Loucy (cell line): ENCODE measurements around the gene SUPV3L1.
A peak's percentile ranks its signal among the peaks of the same experiment; 100 is the strongest.

Experiments used
- H2AFZ ChIP-seq: fragments of 200-600 bp; sonication (generic); 2 replicates; pipeline ENCODE4 v1.6.0; 2016; ENCODE audit warnings: antibody characterized with exemption, mild to moderate bottlenecking, low read length, moderate library complexity
- H3F3A ChIP-seq: fragments of 200-600 bp; 2 replicates; pipeline ENCODE4 v1.6.0; 2016; ENCODE audit warnings: antibody characterized with exemption, low read depth, mild to moderate bottlenecking
- H3K27me3 ChIP-seq: fragments of 200-600 bp; sonication (generic); 2 replicates; pipeline ENCODE4 v1.6.1; 2014; ENCODE audit warnings: low read length, mild to moderate bottlenecking; ENCODE audit not compliant: insufficient read depth, poor library complexity, severe bottlenecking
- H3K36me3 ChIP-seq: fragments of 200-600 bp; sonication (generic); 2 replicates; pipeline ENCODE4 v1.6.1; 2016; ENCODE audit warnings: low read length; ENCODE audit not compliant: insufficient read depth
- H3K4me1 ChIP-seq: fragments of 200-600 bp; sonication (generic); 2 replicates; pipeline ENCODE4 v1.5.1; 2014; ENCODE audit warnings: low read length, mild to moderate bottlenecking; ENCODE audit not compliant: insufficient read depth, poor library complexity, severe bottlenecking
- H3K4me2 ChIP-seq: fragments of 200-600 bp; sonication (generic); 2 replicates; pipeline ENCODE4 v1.6.0; 2014; ENCODE audit warnings: antibody characterized with exemption, low read length, low read depth, mild to moderate bottlenecking; ENCODE audit not compliant: poor library complexity, severe bottlenecking
- H3K4me3 ChIP-seq: fragments of 200-600 bp; sonication (generic); 2 replicates; pipeline ENCODE4 v1.5.1; 2014; ENCODE audit warnings: low read length, mild to moderate bottlenecking, mixed read lengths; ENCODE audit not compliant: poor library complexity, severe bottlenecking
- H3K79me2 ChIP-seq: fragments of 200-600 bp; sonication (generic); 2 replicates; pipeline ENCODE4 v1.6.1; 2014; ENCODE audit warnings: low read length; ENCODE audit not compliant: insufficient read depth
- H3K9ac ChIP-seq: fragments of 200-600 bp; sonication (generic); 2 replicates; pipeline ENCODE4 v1.6.0; 2014; ENCODE audit warnings: mild to moderate bottlenecking, low read depth, low read length, moderate library complexity; ENCODE audit not compliant: poor library complexity, severe bottlenecking
- H3K9me2 ChIP-seq: fragments of 200-600 bp; sonication (generic); replicated peaks from 2 replicates; pipeline ENCODE4 v1.6.1; 2016; ENCODE audit warnings: low read depth, low read length, mixed read lengths
- H3K9me3 ChIP-seq: fragments of 200-600 bp; sonication (generic); 2 replicates; pipeline ENCODE4 v1.6.1; 2014; ENCODE audit warnings: mild to moderate bottlenecking, antibody characterized with exemption, low read length, low read depth; ENCODE audit not compliant: insufficient read depth
- H4K20me1 ChIP-seq: fragments of 200-600 bp; sonication (generic); 2 replicates; pipeline ENCODE4 v1.6.0; 2014; ENCODE audit warnings: antibody characterized with exemption, low read length, mild to moderate bottlenecking; ENCODE audit not compliant: insufficient read depth, poor library complexity, severe bottlenecking
- EZH2phosphoT487 ChIP-seq: fragments of 200-600 bp; IDR thresholded peaks from 2 replicates; pipeline ENCODE4 v1.6.1; 2018; ENCODE audit warnings: antibody characterized with exemption, mild to moderate bottlenecking, moderate library complexity, borderline replicate concordance
- TF ChIP-seq, protein P1 (sequence below): fragments of 200-600 bp; sonication (generic); conservative IDR thresholded peaks from 2 replicates; pipeline ENCODE4 v1.5.1; 2014; ENCODE audit warnings: mild to moderate bottlenecking, antibody characterized with exemption, low read length

Gene SUPV3L1

DNA sequence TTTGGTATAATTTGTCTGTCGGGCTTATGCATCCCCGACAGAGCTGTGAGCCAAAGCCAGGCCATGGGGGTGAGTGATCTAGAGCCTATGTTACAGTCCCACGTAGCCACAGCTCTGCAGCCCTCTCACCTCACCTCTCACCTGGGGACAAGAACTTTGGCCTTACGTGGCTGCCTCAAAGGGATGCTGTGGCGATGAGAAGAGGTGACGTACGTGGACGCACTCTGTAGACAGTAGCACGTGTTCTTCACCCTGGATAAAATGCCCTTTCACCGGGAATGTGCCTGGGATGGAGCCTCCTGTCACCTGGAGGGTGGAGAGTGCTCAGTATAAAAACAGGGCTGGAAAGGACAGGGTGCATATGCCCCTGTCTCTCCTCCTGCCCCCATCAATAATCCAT, 45.6 kb downstream of the SUPV3L1 start:
- H3K27me3 ChIP-seq = no peaks in the 10 kb centered on the region
- no peaks in the 10 kb centered on the region for H4K20me1 ChIP-seq
- no peak for TF ChIP-seq EZH2phosphoT487
- TF ChIP-seq, protein P1, sequence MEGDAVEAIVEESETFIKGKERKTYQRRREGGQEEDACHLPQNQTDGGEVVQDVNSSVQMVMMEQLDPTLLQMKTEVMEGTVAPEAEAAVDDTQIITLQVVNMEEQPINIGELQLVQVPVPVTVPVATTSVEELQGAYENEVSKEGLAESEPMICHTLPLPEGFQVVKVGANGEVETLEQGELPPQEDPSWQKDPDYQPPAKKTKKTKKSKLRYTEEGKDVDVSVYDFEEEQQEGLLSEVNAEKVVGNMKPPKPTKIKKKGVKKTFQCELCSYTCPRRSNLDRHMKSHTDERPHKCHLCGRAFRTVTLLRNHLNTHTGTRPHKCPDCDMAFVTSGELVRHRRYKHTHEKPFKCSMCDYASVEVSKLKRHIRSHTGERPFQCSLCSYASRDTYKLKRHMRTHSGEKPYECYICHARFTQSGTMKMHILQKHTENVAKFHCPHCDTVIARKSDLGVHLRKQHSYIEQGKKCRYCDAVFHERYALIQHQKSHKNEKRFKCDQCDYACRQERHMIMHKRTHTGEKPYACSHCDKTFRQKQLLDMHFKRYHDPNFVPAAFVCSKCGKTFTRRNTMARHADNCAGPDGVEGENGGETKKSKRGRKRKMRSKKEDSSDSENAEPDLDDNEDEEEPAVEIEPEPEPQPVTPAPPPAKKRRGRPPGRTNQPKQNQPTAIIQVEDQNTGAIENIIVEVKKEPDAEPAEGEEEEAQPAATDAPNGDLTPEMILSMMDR = no peak
- H3F3A ChIP-seq = peaks cover 5% of the 10 kb centered on the region; the same call in 1 of the 2 replicates
- H3K4me1 ChIP-seq = peaks cover 80% of the 10 kb centered on the region
- H2AFZ ChIP-seq = peak overlapping the region; percentile 66
- no peaks in the 10 kb centered on the region for H3K9me2 ChIP-seq
- no peaks in the 10 kb centered on the region for H3K79me2 ChIP-seq
- peak overlapping the region; percentile 63 for H3K9ac ChIP-seq
- H3K36me3 ChIP-seq = no peaks in the 10 kb centered on the region
- H3K4me2 ChIP-seq = peak overlapping the region; percentile 79
- no peaks in the 10 kb centered on the region for H3K9me3 ChIP-seq
- peak overlapping the region; percentile 56 for H3K4me3 ChIP-seq

DNA sequence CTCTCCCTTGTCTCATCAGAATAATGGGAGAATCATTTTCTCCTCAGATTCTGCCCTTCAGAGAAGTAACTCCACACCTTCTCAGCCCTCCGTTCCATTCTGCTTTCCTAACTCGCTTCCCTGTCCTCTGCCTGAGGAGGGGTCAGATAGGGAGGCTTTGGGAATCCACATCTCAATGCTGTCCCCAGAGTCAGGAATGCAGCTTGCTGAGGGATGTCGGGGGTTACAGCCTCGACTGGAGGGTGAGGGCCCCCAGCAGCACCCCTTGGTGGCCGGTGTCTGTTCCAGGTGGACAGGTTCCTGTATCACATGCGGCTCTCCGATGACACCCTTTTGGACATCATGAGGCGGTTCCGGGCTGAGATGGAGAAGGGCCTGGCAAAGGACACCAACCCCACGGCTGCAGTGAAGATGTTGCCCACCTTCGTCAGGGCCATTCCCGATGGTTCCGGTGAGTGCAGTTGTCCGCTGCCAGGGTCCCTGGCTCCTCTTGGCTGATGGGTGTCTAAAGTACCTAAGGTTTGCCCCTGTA, 47.0 kb downstream of the SUPV3L1 start:
- no peak overlapping the region for H3K4me2 ChIP-seq
- no peaks in the 10 kb centered on the region for H3K27me3 ChIP-seq
- no peaks in the 10 kb centered on the region for H3K36me3 ChIP-seq
- H3K79me2 ChIP-seq = no peaks in the 10 kb centered on the region
- H3K9me3 ChIP-seq = no peaks in the 10 kb centered on the region
- no peak overlapping the region for H2AFZ ChIP-seq
- H3K9me2 ChIP-seq = no peaks in the 10 kb centered on the region
- peaks cover 5% of the 10 kb centered on the region; the same call in 1 of the 2 replicates for H3F3A ChIP-seq
- no peak overlapping the region for H3K4me3 ChIP-seq
- TF ChIP-seq, protein P1 = no peak
- no peak for TF ChIP-seq EZH2phosphoT487
- no peaks in the 10 kb centered on the region for H4K20me1 ChIP-seq
- no peak overlapping the region for H3K9ac ChIP-seq
- H3K4me1 ChIP-seq = peaks cover 71% of the 10 kb centered on the region

DNA sequence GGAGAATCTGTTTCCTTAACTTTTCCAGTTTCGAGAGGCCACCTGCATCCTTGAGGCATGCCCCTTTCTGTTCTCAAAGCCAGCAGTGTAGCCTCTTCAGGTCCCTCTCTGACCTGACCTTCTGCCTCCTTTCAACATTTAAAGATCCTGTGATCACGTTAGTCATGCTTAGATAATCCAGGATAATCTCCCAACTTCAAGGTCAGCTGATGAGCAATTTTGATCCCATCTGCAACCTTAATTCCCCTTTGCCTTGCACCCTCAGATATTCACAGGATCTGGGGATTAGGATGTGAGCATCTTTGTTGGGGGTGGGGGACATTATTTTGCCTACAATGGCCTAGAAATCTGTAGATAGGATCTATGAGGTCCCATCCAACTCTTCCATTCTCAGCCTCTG, 48.1 kb downstream of the SUPV3L1 start:
- H3K9me2 ChIP-seq = no peaks in the 10 kb centered on the region
- no peaks in the 10 kb centered on the region for H3K9me3 ChIP-seq
- H3K4me1 ChIP-seq = peaks cover 61% of the 10 kb centered on the region
- peak overlapping the region; percentile 77 for H3K9ac ChIP-seq
- H3K36me3 ChIP-seq = no peaks in the 10 kb centered on the region
- H2AFZ ChIP-seq = no peak overlapping the region
- H3K79me2 ChIP-seq = no peaks in the 10 kb centered on the region
- peak overlapping the region; percentile 70 for H3K4me3 ChIP-seq
- H4K20me1 ChIP-seq = no peaks in the 10 kb centered on the region
- peak overlapping the region; percentile 87 for H3K4me2 ChIP-seq
- H3K27me3 ChIP-seq = no peaks in the 10 kb centered on the region
- peaks cover 1% of the 10 kb centered on the region; the same call in 1 of the 2 replicates for H3F3A ChIP-seq
- TF ChIP-seq, protein P1 = no peak
- TF ChIP-seq EZH2phosphoT487 = no peak
